GM19328 (cell line): ENCODE data around the gene CLIC2.
A peak's percentile ranks its signal among the peaks of the same experiment; 100 is the strongest.
"Not testable (repeated sequence)": the region's sequence is repeated elsewhere in the genome, so short reads cannot be mapped to it uniquely, and the experiment has no call there.

Experiments
- ATAC-seq: cut with Tn5 transposase; IDR thresholded peaks from one replicate; pipeline ENCODE4 v1.9.1; 2021; ENCODE audit warnings: mild to moderate bottlenecking, moderate library complexity; ENCODE audit not compliant: unreplicated experiment

CLIC2 gene

GRCh38 chrX:155334486-155335336, at the start of gene CLIC2:
CLIC2 (minus strand) TSS chrX:155334614; CDS start chrX:155334427, 187 bp downstream.
- ATAC-seq: no peak

- peak; percentile 31 for ATAC-seq
These were observed 48.1 kb upstream of the CLIC2 start for GRCh38 chrX:155382529-155382967.

- peak; percentile 69 for ATAC-seq
These were observed 47.6 kb upstream of the CLIC2 start, which contains the start of gene F8A2 for GRCh38 chrX:155381843-155382528. F8A2 (plus strand) TSS chrX:155382095; CDS start chrX:155382115, 20 bp downstream.

- not testable (repeated sequence) for ATAC-seq
These were observed 45.4 kb upstream of the CLIC2 start for GRCh38 chrX:155379802-155380201.

GRCh38 chrX:155373777-155374458, 39.5 kb upstream of the CLIC2 start:
- not testable (repeated sequence) for ATAC-seq

- not testable (repeated sequence) for ATAC-seq
These were observed 29.3 kb upstream of the CLIC2 start for GRCh38 chrX:155363712-155364111.

- ATAC-seq: not testable (repeated sequence)
These were observed 15.0 kb upstream of the CLIC2 start for GRCh38 chrX:155349448-155349847.

GRCh38 chrX:155345689-155346088, 11.3 kb upstream of the CLIC2 start:
- ATAC-seq: not testable (repeated sequence)

- ATAC-seq: not testable (repeated sequence)
These were observed 911 bp upstream of the CLIC2 start for GRCh38 chrX:155335337-155335712.

GRCh38 chrX:155333544-155334100, 792 bp downstream of the CLIC2 start:
- no peak for ATAC-seq

GRCh38 chrX:155330992-155331391, 3.4 kb downstream of the CLIC2 start:
- ATAC-seq: no peak

GRCh38 chrX:155329293-155329692, 5.1 kb downstream of the CLIC2 start:
- ATAC-seq: no peak

- no peak for ATAC-seq
These were observed 7.8 kb downstream of the CLIC2 start for GRCh38 chrX:155326610-155327009.

- ATAC-seq: no peak
These were observed 20.2 kb downstream of the CLIC2 start for GRCh38 chrX:155314260-155314659.

- no peak for ATAC-seq
These were observed 20.6 kb downstream of the CLIC2 start for GRCh38 chrX:155313766-155314165.

- no peak for ATAC-seq
These were observed 40.6 kb downstream of the CLIC2 start for GRCh38 chrX:155293771-155294170.

- ATAC-seq: no peak
These were observed 54.5 kb downstream of the CLIC2 start for GRCh38 chrX:155279873-155280272.

- ATAC-seq: no peak
These were observed 63.4 kb downstream of the CLIC2 start for GRCh38 chrX:155270969-155271368.

- ATAC-seq: not testable (repeated sequence)
These were observed 66.4 kb downstream of the CLIC2 start for GRCh38 chrX:155267995-155268394.

- no peak for ATAC-seq
These were observed 68.0 kb downstream of the CLIC2 start for GRCh38 chrX:155266439-155266838.
